ENCODE measurements around the gene PSMD1.
"Not testable (repeated sequence)": the region's sequence is repeated elsewhere in the genome, so short reads cannot be mapped to it uniquely, and the experiment has no call there.

Gene PSMD1

GRCh38 chr2:231058761-231059550 is 2.3 kb downstream of the PSMD1 start:
- DNase-seq (ENCODE audit: low read depth) = no peak

- no peak for DNase-seq (ENCODE audit: low read depth)
These were observed 3.1 kb downstream of the PSMD1 start for GRCh38 chr2:231059756-231060155.

- no peak for DNase-seq (ENCODE audit: low read depth)
These were observed 6.1 kb downstream of the PSMD1 start for GRCh38 chr2:231062776-231063175.

DNA sequence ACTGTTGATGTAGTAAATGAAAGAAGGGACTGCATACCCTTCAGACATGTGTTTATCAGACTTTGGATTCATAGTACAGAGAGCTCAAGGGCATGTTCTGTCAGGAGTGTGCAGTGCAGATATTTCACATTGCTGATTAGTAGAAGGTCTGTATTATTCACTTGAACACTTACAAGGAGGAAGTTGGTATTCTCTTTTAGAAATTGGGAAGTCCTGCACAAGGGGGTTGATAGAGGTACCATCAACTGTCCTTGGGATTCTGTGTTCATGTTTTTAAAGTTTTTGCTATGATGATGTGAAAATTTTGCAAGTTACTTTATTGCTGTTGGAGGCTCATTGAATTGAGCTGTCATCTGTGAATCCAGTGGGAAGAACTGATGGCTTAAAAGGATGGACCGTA is 6.7 kb downstream of the PSMD1 start:
- DNase-seq (ENCODE audit: low read depth) = no peak

DNA sequence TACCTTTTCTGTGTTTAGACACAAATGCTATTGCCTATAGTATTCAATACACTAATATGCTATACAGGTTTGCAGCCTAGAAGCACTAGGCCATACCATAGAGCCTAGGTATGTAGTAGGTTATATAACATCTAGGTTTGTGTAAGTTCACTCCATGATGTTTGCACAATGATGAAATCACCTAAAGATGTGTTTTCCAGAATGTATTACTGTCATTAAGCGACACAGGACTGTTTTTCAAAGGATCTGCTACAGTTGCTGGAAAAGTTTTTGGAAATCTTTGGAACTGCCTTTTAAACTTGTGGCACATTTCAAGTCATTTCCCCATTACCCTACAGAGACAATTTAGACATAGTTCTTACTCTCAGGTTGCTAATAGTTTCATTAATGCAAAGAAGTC is 9.3 kb downstream of the PSMD1 start:
- no peak for DNase-seq (ENCODE audit: low read depth)

DNA sequence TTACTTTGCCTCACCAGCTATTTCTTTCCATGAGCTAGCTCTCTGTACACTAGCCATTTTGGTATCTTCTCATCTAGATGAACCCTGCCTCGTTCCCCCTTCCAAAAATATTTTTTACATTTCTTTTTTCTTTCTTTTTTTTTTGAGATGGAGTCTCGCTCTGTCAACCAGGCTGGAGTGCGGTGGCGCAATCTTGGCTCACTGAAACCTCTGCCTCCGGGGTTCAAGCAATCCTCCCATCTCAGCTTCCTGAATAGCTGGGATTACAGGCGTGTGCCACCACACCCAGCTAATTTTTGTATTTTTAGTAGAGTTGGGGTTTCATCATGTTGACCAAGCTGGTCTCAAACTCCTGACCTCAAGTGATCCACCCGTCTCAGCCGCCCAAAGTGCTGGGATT is 10.9 kb downstream of the PSMD1 start:
- DNase-seq (ENCODE audit: low read depth) = not testable (repeated sequence)

DNA sequence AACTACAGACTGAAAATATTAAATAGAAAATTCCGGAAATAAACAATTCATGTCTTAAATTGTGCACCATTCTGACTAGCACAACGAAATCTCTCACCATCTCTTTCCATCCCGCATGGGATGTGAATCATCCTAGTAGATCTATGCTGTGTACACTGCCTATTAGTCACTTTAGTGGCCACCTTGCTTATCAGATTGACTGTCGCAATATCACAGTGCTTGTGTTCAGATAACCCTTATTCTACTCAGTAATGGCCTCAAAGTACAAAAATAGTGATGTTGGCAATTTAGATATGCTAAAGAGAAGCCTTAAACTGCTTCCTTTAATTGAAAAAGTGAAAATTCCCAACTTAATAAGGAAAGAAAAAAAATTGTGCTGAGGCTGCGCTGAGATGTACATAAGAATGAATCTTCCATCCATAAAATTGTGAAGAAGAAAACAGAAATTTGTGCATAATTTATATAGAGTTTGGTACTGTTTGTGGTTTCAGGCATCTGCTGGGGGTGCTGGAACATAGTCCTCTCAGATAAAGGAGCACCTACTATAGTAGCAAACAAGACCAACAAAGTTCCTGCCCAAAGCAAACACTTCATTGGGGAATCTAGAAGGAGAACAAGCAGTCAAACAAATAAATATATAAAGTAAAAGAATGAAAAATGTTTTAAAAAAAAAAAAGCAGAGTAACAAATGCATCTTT is 12.0 kb downstream of the PSMD1 start:
- no peak for DNase-seq (ENCODE audit: low read depth)

DNA sequence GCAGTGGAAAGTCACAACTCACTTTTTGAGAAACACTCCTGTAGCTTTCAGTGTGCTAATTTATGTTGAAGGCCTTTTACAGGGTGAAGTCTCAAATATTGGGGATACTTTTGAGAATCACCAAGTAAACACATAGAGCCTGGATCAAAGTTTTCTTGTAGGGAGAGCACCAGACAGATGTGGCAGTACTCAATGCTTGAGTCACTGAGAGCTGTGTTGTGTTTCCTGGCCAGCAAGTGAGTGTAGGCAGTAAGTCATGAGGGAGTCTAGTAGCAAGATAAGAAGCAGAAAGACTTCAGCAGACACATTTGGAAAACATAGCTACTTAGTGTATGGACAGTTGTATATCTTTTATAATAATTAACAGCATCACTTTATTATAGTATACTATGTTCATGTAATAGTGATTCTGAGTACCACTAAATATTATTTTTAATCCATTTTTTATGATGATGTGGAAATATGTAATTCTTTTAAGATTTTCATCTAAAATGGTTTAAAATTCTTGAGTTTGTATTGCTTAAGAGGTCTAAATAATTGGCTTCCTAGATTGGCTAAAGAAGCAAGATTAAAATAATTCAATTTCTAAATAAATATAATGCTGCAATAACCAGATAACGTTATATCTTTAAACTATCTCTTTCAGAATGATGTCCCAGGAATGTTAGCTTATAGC is 12.8 kb downstream of the PSMD1 start:
- no peak for DNase-seq (ENCODE audit: low read depth)

DNA sequence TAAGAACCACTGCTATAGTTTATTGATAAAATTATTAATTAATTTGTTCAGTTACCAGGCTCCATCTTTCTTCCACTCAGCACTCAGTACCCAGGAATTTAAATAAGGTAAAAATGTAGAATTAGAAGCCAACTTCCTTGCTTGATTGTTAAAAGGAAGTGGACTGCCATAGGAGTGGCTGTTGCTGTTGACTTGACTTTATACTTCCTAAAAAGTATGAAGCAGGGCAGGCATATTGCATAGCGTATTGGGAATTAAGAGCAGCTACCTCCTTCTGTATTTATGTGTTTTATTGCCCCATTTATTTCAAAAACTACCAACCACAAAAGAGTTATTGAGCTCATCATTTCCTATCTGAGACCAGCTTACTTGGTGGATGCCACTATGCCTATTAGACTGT is 27.9 kb downstream of the PSMD1 start:
- no peak for DNase-seq (ENCODE audit: low read depth)

- no peak for DNase-seq (ENCODE audit: low read depth)
These were observed 32.1 kb downstream of the PSMD1 start for GRCh38 chr2:231088754-231089153.

DNA sequence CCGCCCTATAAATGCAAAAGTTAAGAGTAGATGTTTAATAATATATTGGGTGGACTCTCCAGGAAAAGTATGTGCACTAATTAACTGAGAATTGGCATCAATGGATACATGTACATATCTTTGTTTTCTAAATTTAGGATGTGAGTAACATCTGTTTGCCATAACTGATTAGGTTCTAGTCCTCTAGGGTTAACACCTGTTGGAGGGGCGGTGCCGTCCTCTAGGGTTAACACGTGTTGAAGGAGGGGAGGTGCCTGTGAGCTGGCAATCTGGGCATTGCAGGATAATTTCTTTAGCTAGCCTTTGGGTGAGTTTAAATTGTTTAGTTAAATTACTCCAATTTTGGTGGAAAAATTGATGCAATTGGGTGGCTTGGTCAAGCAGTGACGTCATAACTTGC is 37.3 kb downstream of the PSMD1 start:
- no peak for DNase-seq (ENCODE audit: low read depth)

GRCh38 chr2:231094736-231095346 is 38.2 kb downstream of the PSMD1 start:
- no peak for DNase-seq (ENCODE audit: low read depth)

DNA sequence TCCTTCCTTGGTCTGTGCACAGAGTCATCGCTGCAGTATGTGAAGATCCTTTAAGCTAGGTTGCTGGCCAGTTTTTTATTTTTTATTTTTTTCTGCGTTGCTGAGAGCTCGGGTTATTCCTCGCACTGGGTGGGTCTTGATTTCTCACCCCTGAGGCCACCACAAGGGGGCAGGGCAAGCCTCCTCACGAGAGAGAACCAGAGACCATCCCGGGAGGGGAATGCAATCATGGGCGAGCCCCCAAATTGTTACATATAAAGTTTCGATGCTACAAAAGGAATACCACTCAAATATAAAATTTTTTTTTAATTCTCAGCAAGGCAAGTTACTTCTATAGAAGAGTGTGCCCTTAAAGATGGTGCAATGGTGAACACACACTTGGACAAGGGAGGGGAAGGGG is 43.3 kb downstream of the PSMD1 start:
- DNase-seq (ENCODE audit: low read depth) = no peak

DNA sequence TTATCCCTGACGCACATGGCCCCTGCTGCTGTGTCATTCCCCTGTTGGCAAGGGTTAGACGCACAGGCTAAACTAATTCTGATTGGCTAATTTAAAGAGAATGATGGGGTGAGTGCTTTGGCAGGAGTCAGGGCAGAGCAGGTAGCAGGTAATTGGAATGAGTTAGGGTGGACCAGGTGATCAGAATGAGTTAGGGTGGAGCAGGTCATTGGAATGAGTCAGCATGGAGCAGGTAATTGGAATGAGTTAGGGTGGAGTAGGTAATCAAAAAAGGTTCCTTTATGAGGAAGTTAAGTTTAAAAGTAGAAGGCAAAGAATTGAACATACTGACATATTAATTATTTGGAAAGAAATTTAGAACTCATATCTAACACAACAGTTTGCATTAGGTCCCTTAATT is 43.7 kb downstream of the PSMD1 start:
- not testable (repeated sequence) for DNase-seq (ENCODE audit: low read depth)

- no peak for DNase-seq (ENCODE audit: low read depth)
These were observed 44.3 kb downstream of the PSMD1 start for GRCh38 chr2:231100990-231101389.

DNA sequence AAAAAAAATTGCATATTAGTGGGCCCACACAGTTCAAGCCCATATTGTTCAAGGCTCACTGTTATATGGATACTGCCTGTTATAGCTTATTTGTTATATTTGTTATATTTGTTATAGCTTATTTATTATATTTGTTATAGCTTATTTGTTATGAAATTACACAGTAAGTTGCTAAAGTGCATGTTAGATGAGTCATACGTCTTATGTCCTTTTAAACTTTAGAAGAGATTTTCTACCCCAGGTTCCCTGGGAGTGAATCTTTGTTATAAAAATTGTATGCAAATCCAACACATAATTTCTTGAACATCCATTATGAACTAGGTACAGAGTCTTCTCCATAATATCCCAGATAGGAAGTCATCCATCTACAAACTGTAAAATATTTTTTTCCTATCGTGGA is 46.1 kb downstream of the PSMD1 start:
- DNase-seq (ENCODE audit: low read depth) = no peak

- DNase-seq (ENCODE audit: low read depth) = no peak
These were observed 47.5 kb downstream of the PSMD1 start for GRCh38 chr2:231104115-231104713.

DNA sequence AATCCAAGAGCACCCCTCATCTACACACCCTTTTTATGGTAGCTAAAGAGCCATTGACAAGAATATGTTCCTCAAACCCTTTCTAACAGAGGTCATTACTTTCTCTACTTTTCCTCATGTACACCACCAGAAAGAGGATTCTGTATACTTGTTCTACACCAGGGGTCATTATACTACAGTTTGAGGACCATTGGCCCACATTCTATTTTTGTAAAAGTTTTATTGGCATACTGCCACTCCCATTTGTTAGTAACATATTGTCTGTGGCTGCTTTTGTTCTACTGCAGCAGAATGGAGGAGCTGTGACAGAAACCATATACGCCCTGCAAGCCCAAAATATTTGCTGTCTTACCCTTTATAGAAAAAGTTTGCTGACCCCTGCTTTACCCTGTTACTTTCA is 53.9 kb downstream of the PSMD1 start:
- DNase-seq (ENCODE audit: low read depth) = no peak

- no peak for DNase-seq (ENCODE audit: low read depth)
These were observed 55.3 kb downstream of the PSMD1 start for GRCh38 chr2:231111987-231112386.

DNA sequence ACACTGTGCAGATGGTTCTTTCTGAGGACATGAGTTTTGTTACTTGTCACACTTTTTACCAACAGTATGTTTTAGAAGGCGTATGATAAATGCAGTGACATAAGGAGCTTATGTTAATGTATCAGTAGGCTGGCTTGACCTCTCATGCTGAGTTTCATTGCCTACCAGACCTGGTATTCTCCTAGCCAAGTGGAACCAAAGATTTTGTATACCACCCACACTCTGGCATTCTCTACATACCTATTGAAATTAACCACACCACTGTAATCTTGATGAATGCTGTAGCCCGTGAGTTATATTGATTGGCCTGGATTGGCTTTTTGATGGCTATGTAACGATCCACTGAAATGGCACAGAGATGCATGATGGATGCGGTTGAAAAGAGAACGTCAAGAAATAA is 56.8 kb downstream of the PSMD1 start:
- DNase-seq (ENCODE audit: low read depth) = no peak

- DNase-seq (ENCODE audit: low read depth) = no peak
These were observed 59.0 kb downstream of the PSMD1 start for GRCh38 chr2:231115651-231116050.

GRCh38 chr2:231117148-231117547 is 60.5 kb downstream of the PSMD1 start:
- no peak for DNase-seq (ENCODE audit: low read depth)
